22Rv1 (cell line): ENCODE measurements around the gene TGM2.

Experiments
- CTCF ChIP-seq: fragments of 450-650 bp; IDR thresholded peaks from 2 replicates; pipeline ENCODE4 v1.5.1; 2017; ENCODE audit warnings: mild to moderate bottlenecking
- ZFX ChIP-seq: fragments of 450-650 bp; IDR thresholded peaks from 2 replicates; pipeline ENCODE4 v1.6.1; 2017; ENCODE audit warnings: antibody characterized with exemption, borderline replicate concordance

- no peak for TF ChIP-seq CTCF
- no peak for TF ChIP-seq ZFX
Measured at GRCh38 chr20:38179846-38180245, 14.8 kb upstream of the TGM2 start.
